GOT3 (cell line): ENCODE data around the gene ITM2A.

Source experiments
- DNase-seq: peaks from one replicate; lab custom pipeline; 2025; ENCODE audit warnings: mixed read lengths; lab: John Stamatoyannopoulos, UW

The ITM2A gene

DNA sequence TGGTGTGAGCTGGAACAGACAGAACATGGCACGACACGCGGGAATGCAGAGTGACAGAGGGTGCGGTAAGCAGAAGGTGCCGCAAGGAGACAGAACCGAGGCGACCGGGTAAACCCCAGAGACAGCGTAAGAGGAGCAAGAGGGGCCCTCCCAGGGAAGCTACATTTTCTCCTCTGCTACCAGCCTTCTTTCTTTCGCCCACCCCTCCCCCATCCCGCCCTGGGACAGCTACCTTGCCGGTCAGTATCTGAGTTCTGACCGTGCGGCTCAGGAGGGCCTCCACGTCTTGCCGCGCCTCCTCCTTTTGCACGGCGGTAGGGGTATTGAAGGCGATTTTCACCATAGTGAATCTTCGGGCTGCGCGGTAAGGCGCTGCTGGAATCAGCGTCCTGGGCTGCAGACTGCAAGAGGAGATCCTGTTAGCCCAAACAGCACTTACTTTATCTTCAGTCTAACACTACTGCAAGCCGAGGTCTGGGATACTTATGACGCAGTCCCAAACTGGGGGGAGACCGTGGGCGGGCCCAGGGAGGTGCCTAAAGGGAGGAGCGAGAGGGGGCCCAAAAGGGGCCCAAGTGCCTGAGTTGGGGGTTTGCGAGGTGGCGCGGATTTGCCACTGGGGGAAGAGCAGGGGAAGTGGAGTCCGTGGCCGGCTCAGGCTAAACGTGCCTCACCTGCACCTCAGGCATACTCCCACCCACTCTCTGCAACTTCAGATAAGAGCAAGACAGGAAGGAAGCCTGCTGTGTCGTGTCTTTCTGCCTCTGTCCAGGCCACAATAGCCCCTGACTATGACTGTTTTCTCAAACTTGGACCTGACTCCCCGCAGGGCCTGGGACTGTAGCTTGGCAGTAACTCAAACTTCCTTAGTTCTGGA is at the start of gene ITM2A:
Gene ITM2A, minus strand, starts transcription at position 462 of the 877 bp plus-strand sequence. Its CDS starts 119 bp downstream, at position 343.
- no peak for DNase-seq

DNA sequence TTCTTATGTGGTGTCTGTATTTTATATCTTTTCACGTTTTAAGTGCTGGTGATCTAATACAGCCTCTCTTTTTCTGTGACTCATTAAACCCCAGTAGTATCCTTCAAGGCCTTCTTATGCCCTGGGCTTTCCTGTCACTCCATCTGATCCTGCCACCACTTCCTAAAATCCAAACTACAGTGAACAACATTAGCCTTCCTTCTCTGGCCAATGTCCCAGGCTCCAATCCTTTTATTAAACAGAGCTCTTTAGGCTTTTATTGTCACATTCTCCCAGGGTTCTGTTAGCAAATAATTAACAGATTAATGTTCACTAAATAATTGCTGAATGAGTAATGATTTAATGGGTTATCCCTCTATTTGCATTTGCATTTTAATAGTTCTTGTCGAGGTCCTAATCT is 47.9 kb upstream of the ITM2A start:
- no peak for DNase-seq

DNA sequence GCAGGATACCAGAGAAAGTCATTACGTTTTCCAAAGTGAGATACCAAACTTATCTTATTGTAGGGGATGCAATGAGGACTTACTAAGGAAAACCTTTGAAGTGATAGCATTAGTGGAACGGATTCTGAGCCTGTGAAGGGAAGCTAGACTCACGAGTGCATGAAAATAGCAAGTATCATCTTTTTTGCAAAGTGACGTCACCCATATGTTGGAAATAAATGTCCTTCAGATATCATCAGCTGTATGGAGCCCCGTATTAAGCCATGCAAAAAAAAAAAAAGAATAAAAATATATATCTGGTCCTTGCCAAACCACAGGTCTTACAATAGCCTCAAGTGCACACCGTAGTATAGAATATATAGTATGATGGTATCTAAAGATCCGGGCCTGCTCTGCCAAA is 46.8 kb upstream of the ITM2A start:
- no peak for DNase-seq

DNA sequence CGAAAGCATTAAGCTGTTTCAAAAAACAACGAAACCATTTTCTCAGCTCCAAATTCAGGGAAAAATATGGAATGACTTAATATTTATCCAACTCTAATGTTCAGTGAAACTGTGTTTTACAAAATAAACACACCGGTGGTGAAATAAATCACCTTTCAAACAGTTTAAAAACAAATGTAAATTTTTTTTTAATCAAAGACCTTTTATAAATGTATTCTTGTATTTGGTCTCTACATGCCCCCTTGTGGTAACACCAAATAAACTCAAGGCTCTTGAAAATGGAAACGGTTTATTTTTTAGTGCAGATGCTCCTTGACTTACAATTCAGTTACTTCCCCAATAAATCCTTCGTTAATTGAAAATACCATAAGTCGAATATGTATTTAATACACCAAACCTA is 45.8 kb upstream of the ITM2A start:
- no peak for DNase-seq

DNA sequence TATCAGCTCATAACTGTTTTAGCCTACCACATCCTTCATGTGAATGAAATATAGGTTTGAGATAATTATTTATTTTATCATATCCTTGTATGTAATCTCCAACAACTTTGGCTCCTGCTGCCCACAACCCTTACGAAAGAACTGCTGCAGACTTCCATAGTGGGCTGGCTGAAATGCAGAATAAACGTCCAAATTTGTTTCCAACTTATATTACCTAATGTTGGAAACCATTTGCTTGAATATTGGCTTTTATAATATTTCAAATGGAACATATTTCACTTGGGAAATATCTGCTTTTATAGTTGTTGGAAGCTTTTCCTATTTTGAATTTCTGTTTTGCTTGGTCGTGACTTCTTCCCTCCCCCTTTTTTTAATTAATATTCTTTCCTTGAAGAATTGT is 45.0 kb upstream of the ITM2A start:
- DNase-seq = no peak

DNA sequence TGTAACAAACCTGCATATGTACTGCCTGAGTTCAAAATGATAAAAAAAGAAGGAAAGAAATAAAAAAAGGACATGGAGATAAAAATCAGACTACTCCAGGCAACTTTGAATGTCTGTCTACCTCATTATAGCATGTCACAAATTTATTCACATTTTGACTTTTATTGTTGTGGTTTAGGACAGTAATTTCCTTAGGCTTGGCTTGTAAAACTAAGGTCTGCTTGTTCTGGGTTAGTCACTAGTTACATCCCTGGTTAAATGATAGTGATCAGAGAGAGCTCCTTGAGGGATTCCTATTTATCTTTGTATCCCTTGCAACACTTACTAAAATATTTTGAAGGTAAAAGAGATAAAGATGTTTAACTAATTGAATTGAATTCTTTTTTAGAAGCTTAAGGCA is 42.5 kb upstream of the ITM2A start:
- DNase-seq = no peak

DNA sequence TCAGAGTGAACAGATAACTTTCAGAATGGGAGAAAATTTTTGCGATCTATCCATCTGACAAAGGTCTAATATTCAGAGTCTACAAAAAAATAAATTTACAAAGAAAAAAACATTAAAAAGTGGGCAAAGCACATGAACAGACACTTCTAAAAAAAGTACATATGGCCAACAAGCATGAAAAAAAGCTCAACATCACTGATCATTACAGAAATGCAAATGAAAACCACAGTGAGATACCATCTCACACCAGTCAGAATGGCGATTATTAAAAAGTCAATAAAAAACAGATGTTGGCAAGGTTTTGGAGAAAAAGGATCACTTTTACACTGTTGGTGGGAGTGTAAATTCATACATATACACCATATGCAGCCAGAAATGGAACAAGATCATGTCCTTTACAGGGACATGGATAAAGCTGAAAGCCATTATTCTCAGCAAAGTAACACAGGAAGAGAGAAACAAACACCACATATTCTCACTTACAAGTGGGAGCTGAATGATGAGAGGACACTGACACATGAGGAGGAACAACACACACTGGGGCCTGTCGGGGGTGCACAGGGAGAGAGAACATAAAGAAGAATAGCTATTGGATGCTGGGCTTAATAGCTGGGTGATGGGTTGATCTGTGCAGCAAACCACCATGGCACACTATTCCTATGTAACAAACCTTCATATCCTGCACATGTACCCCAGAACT is 41.6 kb upstream of the ITM2A start:
- DNase-seq = no peak

DNA sequence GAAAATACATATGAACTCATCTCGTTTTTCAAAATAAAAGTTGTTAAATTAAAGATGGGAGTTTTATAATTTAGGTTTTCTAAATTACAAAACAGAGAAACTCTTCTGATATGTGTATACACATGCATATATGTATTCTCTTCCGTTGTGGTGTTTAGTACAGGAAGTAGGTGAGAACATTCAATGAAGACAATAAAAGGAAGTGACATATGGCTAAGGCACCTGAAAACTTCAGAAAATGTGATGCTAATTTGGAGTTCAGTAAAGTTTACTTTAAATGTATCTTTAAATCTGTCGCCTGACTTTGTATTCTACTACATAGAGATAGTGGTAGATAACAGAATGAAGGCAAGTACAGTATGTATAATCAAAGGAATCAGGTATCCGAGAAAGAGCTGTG is 33.5 kb upstream of the ITM2A start:
- DNase-seq = no peak

DNA sequence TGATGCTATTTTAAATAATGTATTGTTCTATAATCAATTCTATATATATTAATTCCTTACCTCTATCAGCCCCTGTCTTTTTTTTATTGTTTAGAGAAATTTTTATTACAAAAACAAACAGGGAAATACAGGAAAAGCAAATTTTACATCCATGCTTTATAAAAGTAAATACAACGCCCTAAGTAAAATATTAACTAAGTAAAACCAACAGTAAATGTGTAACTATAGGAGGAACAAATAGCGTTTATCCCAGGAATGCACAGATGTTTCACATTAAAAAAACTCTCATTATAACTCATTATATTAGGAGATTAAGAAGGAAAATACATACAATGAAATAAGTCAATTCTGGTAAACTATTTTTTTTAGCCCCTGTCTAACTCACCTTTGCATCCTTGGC is 8.2 kb upstream of the ITM2A start:
- no peak for DNase-seq

DNA sequence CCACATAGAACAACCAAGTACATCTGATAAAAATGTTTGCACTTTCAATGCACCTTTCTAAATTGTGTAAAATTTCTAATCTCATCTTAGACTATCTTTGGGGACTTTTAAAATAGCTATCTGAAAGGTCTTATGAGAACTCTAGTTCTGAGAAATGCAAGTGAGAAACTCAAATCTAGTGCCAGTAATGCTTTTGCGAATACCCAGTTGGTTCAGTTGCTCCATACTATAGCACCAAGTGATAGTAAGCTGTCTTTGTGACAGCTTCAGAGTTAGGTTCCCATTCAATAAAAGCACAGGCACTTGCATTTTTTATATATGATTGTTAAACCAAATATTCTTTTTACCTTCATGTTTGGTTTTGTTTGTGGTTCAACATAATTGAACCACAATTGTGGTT is 4.5 kb upstream of the ITM2A start:
- no peak for DNase-seq

DNA sequence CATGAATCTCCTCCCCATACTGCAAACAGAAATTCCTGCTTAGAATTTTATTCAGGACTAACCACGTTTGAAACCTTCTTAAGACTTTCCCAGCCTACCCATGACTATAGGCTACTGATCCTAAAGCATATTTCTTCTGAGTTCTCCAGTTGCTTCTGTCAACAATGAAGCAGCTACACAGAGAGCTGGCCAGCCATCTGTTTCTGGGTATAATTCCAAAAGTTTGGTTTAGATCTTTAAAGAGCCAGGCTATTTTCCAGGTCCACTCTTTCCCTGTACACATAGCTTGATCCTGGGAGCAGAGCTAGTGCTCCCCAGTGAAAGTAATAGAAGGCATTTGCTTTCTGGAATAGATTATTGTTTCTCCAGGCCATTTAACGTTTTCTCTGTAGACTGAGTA is 4.0 kb upstream of the ITM2A start:
- DNase-seq = no peak

DNA sequence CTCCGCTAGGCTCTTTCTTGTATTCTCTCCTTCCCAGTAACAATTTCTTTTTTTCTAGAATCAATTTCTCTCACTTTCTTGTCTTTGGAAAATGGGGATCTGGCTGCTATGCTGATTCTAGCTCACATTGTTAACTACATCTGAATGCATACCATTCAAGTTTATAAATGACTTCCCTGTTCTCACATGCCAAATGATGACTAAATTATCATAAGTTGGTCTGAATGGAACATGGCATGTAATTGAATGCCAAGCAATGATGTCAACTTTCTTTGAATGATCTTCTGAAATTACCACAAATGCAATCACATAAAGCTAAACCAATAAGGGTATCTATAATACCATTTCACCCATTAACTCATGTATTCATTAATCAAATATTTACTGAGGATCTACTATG is 2.7 kb upstream of the ITM2A start:
- no peak for DNase-seq

DNA sequence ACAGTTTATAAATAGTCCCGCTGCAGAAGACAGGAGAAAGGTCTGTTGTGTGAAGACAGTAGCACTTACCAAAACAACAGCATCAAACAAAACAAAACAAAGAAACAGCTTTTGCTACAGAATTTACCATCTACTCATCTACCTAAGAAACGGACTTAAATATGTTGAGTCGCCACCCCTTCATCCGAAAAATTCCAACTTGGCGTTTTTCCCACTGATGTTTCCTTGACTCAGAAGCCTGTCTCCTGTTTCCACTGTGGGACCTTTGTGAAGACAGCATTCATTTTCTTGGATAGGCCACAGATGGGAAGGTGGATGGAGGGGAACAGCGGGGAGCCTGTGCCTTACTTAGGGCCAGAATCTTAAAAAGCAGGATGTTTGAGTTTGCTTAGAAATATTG is 1.3 kb upstream of the ITM2A start:
- DNase-seq = no peak

DNA sequence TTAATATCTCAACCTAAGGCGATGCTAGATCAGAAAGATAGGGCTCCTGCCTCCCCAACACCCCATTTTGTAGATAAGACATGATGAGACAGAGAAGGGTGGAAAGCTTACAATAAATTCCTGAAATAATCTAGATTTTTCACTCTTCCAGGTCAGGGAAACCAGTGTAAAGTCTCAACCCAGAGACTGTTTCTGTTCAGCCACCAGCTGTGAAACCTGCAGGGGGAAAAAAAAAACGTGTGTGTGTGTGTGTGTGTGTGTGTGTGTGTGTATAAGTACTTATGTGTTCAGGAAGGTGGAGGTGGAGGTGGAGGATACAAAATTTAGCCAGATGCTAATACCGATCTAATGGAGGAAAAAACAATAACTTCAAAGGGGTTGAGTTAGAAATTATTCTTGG is 773 bp upstream of the ITM2A start:
- DNase-seq = no peak

DNA sequence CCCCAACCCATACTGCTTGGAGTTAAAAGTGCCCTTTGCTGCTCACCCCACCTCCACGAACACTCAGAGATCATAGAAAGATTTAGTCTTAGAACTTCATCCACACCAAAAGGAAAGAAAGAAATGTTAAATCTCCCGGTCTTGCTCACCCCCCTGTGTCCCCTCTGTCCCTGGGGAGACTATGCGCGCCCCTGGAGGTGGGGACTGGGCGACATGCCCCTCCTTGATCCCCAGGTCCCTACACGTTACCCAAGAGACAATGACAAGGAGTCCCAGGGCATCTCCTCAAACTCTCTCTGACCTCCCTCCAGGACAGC is 620 bp downstream of the ITM2A start:
- no peak for DNase-seq

DNA sequence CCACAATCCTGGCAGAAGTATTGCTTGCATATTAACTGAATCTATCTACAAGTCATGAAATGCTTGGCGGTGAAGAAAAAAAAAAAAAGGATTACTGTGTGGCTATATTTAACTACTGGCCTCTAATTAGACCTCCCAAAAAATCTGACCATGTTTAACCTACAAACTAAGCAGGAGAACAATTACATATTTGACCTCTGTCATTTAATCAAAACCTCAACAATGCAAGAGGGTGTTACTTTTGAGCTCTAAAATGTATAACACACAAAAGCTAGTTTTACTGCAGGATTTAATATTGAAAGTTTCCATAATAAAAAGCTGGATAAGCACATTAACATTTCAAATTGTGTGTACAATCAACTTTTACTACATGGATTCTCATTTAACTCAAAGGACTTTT is 1.5 kb downstream of the ITM2A start:
- no peak for DNase-seq

DNA sequence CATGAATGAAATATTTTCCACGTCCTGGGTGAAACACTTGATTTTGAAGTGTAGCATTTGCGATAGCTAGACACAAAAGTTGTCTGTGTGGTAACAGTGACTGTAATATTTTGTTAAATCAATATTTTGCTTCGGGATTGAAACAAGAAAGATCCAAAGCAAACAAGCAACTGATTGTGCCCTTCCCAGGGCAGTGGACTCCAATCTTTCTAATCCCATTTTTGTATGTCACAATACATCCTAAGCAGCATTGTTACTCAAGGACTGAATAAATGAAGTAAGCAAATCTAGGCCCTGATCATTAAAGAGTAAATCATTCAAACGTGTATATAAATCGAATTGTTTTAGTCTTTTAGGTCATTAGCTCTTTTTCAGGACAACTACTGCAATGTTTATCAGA is 2.8 kb downstream of the ITM2A start:
- no peak for DNase-seq

DNA sequence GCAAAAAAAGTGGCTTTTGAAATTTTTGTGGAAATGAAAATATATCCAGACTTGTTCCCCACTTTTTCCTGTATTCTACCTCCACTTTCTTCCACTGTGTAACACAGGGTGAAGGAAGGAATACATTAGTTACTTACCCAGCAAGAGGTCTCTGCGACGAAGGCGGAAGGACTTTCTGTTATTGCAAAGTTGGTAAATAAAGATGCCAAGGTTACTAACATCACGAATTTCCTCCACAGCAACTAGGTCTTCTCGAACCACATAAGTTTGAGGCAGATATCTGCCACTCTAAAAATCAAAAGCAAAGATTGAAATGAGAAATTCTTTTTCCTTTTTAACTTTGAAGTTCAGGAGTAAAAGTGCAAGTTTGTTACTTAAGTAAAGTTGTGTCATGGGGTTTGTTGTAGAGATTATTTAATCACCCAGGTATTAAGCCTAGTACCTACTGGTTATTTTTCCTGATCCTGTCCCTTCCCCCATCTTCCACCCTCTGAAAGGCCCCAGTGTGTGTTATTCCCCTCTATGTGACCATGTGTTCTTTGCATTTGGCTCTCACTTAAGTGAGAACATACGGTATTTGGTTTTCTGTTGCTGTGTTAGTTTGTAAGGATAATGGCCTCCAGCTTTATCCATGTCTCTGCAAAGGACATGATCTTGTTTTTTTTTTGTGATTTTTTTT is 5.8 kb downstream of the ITM2A start:
- DNase-seq = no peak

DNA sequence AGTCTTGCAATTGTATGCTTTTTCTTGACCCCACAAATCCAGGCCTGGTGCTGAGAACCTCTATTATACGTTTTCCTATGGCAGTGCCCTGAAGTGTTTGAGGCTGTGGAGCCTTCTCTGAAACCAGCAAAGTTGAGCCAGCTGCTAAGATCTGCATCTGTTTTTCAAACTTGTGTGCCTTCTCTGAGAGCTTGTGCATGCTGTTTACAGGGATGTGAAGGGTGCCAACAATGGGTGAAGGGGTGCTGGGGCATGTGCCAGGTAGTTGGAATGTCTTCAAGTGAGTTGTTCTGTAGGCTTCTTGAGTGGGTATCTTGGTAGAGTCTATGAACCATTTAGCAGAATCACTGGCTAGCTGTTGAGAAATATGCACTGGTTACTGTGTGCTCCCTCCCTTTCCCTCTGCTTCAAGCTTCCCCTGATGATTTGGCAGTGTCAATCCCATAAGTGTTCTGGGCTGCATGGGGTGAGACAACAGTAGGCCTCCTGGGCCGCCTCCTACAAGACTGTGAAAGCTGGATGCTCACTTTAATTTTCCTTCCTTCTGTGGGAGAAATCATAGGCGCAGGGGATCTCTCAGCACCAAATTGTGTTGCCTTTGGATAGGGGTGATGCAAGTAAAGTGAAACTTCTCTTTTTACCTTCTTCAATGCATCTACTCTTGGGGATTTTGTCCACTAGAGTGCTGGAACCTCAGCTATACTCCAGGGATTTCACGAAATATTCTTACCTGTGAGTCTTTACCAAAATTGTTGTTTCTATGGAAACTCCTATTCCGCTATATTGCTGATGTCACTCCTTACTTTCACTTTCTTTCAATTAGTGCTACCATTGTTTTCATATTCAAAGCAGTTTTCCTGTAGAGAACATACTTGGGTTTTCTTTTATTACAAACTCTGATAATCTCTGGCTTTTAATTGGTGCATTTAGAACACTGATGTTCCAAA is 30.0 kb downstream of the ITM2A start:
- no peak for DNase-seq

DNA sequence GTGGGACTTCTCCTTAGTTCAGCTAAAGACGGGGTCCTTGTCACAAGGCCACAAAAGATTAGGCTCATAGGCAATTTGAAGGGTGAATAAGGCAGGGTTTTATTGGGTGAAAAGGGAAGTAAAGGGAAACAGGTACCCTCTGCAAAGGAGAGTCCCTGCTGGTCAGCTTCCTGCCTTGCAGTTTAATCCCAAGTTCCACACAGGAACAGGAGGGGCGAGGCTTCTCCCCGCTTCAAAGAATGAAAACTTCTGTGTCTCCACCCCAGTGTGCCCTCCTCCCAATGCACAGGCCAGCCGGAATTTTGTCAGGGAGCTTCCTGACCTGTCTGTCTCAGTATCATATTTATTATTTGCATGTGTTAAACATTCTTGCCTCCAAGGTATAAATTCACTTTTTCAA is 37.1 kb downstream of the ITM2A start:
- no peak for DNase-seq

DNA sequence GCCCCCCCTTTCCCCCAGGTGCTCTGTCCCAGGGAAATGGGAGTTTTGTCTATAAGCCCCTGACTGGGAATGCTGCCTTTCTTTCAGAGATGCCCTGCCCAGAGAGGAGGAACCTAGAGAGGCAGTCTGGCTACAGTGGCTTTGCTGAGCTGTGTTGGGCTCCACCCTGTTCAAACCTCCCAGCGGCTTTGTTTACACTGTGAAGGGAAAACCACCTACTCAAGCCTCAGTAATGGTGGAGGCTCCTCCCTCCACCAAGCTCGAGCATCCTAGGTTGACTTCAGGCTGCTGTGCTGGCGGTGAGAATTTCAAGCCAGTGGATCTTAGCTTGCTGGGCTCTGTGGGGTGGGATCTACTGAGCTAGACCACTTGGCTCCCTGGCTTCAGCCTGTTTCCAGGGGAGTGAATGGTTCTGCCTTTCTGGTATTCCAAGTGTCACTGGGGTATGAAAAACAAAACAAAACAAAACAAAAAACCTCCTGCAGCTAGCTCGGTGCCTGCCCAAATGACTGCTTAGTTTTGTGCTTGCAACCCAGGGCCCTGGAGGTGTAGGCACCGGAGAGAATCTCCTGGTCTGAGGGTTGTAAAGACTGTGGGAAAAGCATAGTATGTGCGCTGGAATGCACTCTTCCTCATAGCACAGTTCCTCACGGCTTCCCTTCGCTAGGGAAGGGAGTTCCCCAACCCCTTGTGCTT is 41.7 kb downstream of the ITM2A start:
- DNase-seq = no peak
